Neuronal stem cell (in vitro differentiated cells): ENCODE data around the gene RFX4.

Source experiments
- DNase-seq: peaks from one replicate; pipeline ENCODE4 v3.0.0-alpha.2; 2013; ENCODE audit warnings: low spot score
- H2AFZ ChIP-seq: one replicate; pipeline ENCODE4 v1.6.1; 2013; ENCODE audit warnings: mild to moderate bottlenecking, low read length, inconsistent platforms
- H2AK5ac ChIP-seq: 2 replicates; pipeline ENCODE4 v1.6.1; 2013; ENCODE audit warnings: low read depth, mild to moderate bottlenecking, inconsistent platforms, low read length, moderate library complexity, mixed read lengths
- H2BK120ac ChIP-seq: 2 replicates; pipeline ENCODE4 v1.6.1; 2013; ENCODE audit warnings: low read depth, mild to moderate bottlenecking, inconsistent platforms, low read length, moderate library complexity, mixed read lengths
- H2BK12ac ChIP-seq: one replicate; pipeline ENCODE4 v1.6.1; 2013; ENCODE audit warnings: low read length, inconsistent platforms
- H2BK15ac ChIP-seq: 2 replicates; pipeline ENCODE4 v1.6.1; 2013; ENCODE audit warnings: mild to moderate bottlenecking, low read length, inconsistent platforms, mixed read lengths
- H2BK5ac ChIP-seq: one replicate; pipeline ENCODE4 v1.6.1; 2013; ENCODE audit warnings: inconsistent platforms, mild to moderate bottlenecking, low read length, moderate library complexity
- H3K14ac ChIP-seq: one replicate; pipeline ENCODE4 v1.6.1; 2013; ENCODE audit warnings: low read length, inconsistent platforms
- H3K18ac ChIP-seq: 2 replicates; pipeline ENCODE4 v1.6.1; 2013; ENCODE audit warnings: low read length, inconsistent platforms
- H3K23ac ChIP-seq: 2 replicates; pipeline ENCODE4 v1.6.1; 2013; ENCODE audit warnings: low read depth, mild to moderate bottlenecking, mixed read lengths, low read length, inconsistent platforms; ENCODE audit not compliant: poor library complexity
- H3K27ac ChIP-seq: replicated peaks from 3 replicates; pipeline ENCODE4 v1.5.1; 2013; ENCODE audit warnings: low read length, inconsistent platforms
- H3K27me3 ChIP-seq, 3 experiments: 2 replicates each; pipeline ENCODE4 v1.6.1; 2013; ENCODE audit warnings: low read length in 3 of 3, mild to moderate bottlenecking in 2 of 3, inconsistent platforms in 1 of 3, low read depth in 1 of 3, mixed read lengths in 1 of 3, moderate library complexity in 1 of 3; ENCODE audit not compliant: control insufficient read depth in 3 of 3, insufficient read depth in 3 of 3
- H3K36me3 ChIP-seq, 2 donors: replicated peaks in 1 of 2; 2 replicates each; pipeline ENCODE4 v1.6.1; 2013; ENCODE audit warnings: low read length in 2 of 2; ENCODE audit not compliant: control insufficient read depth in 2 of 2, insufficient read depth in 2 of 2
- H3K4ac ChIP-seq: 2 replicates; pipeline ENCODE4 v1.6.1; 2013; ENCODE audit warnings: inconsistent platforms, mild to moderate bottlenecking, low read length, moderate library complexity
- H3K4me1 ChIP-seq, 2 donors: 1 replicate in 1 of 2; 2 replicates in 1 of 2; pipeline ENCODE4 v1.6.1; 2013; ENCODE audit warnings: low read length in 2 of 2, low read depth in 1 of 2; ENCODE audit not compliant: control insufficient read depth in 2 of 2, insufficient read depth in 1 of 2
- H3K4me2 ChIP-seq: one replicate; pipeline ENCODE4 v1.6.1; 2013; ENCODE audit warnings: mild to moderate bottlenecking, low read length, inconsistent platforms; ENCODE audit not compliant: insufficient read depth, poor library complexity, severe bottlenecking
- H3K4me3 ChIP-seq, 2 donors: 2 replicates each; pipeline ENCODE4 v1.5.1; 2013; ENCODE audit warnings: low read length in 2 of 2, mild to moderate bottlenecking in 2 of 2, inconsistent platforms in 1 of 2, moderate library complexity in 1 of 2
- H3K79me1 ChIP-seq: one replicate; pipeline ENCODE4 v1.6.1; 2013; ENCODE audit warnings: low read depth, mild to moderate bottlenecking, inconsistent platforms, low read length, moderate library complexity
- H3K9ac ChIP-seq: one replicate; pipeline ENCODE4 v1.6.1; 2013; ENCODE audit warnings: mild to moderate bottlenecking, low read depth, low read length, inconsistent platforms; ENCODE audit not compliant: poor library complexity
- H3K9me3 ChIP-seq, 2 donors: replicated peaks in 1 of 2; 2 replicates each; pipeline versions ENCODE3 to v1.6.1; 2013; ENCODE audit warnings: low read length in 2 of 2, mild to moderate bottlenecking in 2 of 2, inconsistent platforms in 1 of 2, low read depth in 1 of 2, mixed read lengths in 1 of 2, moderate library complexity in 1 of 2; ENCODE audit not compliant: control insufficient read depth in 2 of 2, insufficient read depth in 1 of 2
- H4K8ac ChIP-seq: one replicate; pipeline ENCODE4 v1.6.1; 2013; ENCODE audit warnings: low read depth, mild to moderate bottlenecking, inconsistent platforms, low read length, moderate library complexity
- H4K91ac ChIP-seq: one replicate; pipeline ENCODE4 v1.6.1; 2013; ENCODE audit warnings: low read length, low read depth, mild to moderate bottlenecking, inconsistent platforms; ENCODE audit not compliant: poor library complexity
- WGBS, 2 donors: extraction: QIAGEN DNeasy Blood & Tissue Kit; methylation state at CpG; one replicate each; pipeline ENCODE4 v1.1.7; 2013; ENCODE audit warnings: missing lambda C conversion rate in 2 of 2, mixed read lengths in 1 of 2; ENCODE audit not compliant: insufficient read length in 2 of 2, insufficient replicate concordance in 1 of 2; ENCODE audit errors: extremely low coverage in 2 of 2; 5-methylcytosine and 5-hydroxymethylcytosine counted together

Gene RFX4

GRCh38 chr12:106783515-106783914 lies 200.7 kb downstream of the RFX4 start:
- Histone ChIP-seq H3K18ac (no peak overlapping the region), H3K9me3 (peaks cover 0 to 19% of the 10 kb centered on the region in 2 donors), H2BK5ac (no peak overlapping the region), H3K9ac (no peak overlapping the region), H3K4me3 (no peak overlapping the region), H3K23ac (no peak overlapping the region), H4K91ac (no peak overlapping the region), H3K27ac (no peak overlapping the region), H2BK120ac (no peak overlapping the region), H3K4me2 (no peak overlapping the region), H3K14ac (no peak overlapping the region), H3K36me3 (peaks cover 2 to 82% of the 10 kb centered on the region in 2 donors), H2BK15ac (no peak overlapping the region), H4K8ac (no peak overlapping the region), H2AFZ (no peak overlapping the region), H3K4me1 (no peaks in the 10 kb centered on the region), H3K79me1 (no peaks in the 10 kb centered on the region), H2BK12ac (no peak overlapping the region), H3K4ac (no peak overlapping the region), H3K27me3 (no peaks in the 10 kb centered on the region), H2AK5ac (no peak overlapping the region)
- WGBS, 2 donors, result no CpG with 5 or more reads among the region's 5 CpGs
- no peak for DNase-seq

- no peak overlapping the region for H2BK15ac ChIP-seq
- no peak overlapping the region for H3K18ac ChIP-seq
- no peak overlapping the region for H2BK5ac ChIP-seq
- H3K36me3 ChIP-seq, result peaks cover 9 to 96% of the 10 kb centered on the region in 2 donors
- H2AFZ ChIP-seq, result no peak overlapping the region
- peaks cover 0 to 48% of the 10 kb centered on the region in 2 donors for H3K9me3 ChIP-seq
- no peak overlapping the region for H4K8ac ChIP-seq
- H3K4me1 ChIP-seq, result no peaks in the 10 kb centered on the region
- no peak overlapping the region for H3K14ac ChIP-seq
- no peak overlapping the region for H3K4me3 ChIP-seq
- H2AK5ac ChIP-seq, result no peak overlapping the region
- H3K4ac ChIP-seq, result no peak overlapping the region
- no peak overlapping the region for H3K9ac ChIP-seq
- no peak overlapping the region for H3K27ac ChIP-seq
- no peak overlapping the region for H3K23ac ChIP-seq
- H4K91ac ChIP-seq, result no peak overlapping the region
- no peak for DNase-seq
- no peak overlapping the region for H3K4me2 ChIP-seq
- no peak overlapping the region for H2BK120ac ChIP-seq
- WGBS, 2 donors, result no CpG with 5 or more reads among the region's 2 CpGs
- no peak overlapping the region for H2BK12ac ChIP-seq
- H3K79me1 ChIP-seq, result no peaks in the 10 kb centered on the region
- no peaks in the 10 kb centered on the region for H3K27me3 ChIP-seq
Measured at GRCh38 chr12:106790020-106790419, 207.2 kb downstream of the RFX4 start.

GRCh38 chr12:106791531-106791930 lies 208.7 kb downstream of the RFX4 start:
- no peak overlapping the region for H3K9ac ChIP-seq
- no peak overlapping the region for H4K91ac ChIP-seq
- no peak for DNase-seq
- no peak overlapping the region for H3K27ac ChIP-seq
- H2AFZ ChIP-seq, result no peak overlapping the region
- H2BK120ac ChIP-seq, result no peak overlapping the region
- H3K27me3 ChIP-seq, result no peaks in the 10 kb centered on the region
- no peak overlapping the region for H2BK15ac ChIP-seq
- H3K14ac ChIP-seq, result no peak overlapping the region
- H4K8ac ChIP-seq, result no peak overlapping the region
- no peak overlapping the region for H3K4ac ChIP-seq
- H2AK5ac ChIP-seq, result no peak overlapping the region
- H2BK5ac ChIP-seq, result no peak overlapping the region
- no peak overlapping the region for H3K4me3 ChIP-seq
- H3K79me1 ChIP-seq, result no peaks in the 10 kb centered on the region
- peaks cover 9 to 95% of the 10 kb centered on the region in 2 donors for H3K36me3 ChIP-seq
- no peak overlapping the region for H3K18ac ChIP-seq
- H3K4me1 ChIP-seq, result no peaks in the 10 kb centered on the region
- H3K9me3 ChIP-seq, result peaks cover 0 to 47% of the 10 kb centered on the region in 2 donors
- no peak overlapping the region for H2BK12ac ChIP-seq
- H3K23ac ChIP-seq, result no peak overlapping the region
- no peak overlapping the region for H3K4me2 ChIP-seq

GRCh38 chr12:106794369-106794768 lies 211.6 kb downstream of the RFX4 start:
- H3K79me1 ChIP-seq, result no peaks in the 10 kb centered on the region
- no peak overlapping the region for H3K14ac ChIP-seq
- H2BK120ac ChIP-seq, result no peak overlapping the region
- H3K4me1 ChIP-seq, result no peaks in the 10 kb centered on the region
- no peak overlapping the region for H3K4me2 ChIP-seq
- H4K8ac ChIP-seq, result no peak overlapping the region
- H3K36me3 ChIP-seq, result peaks cover 7 to 97% of the 10 kb centered on the region in 2 donors
- no peaks in the 10 kb centered on the region for H3K27me3 ChIP-seq
- no peak overlapping the region for H2BK5ac ChIP-seq
- H3K18ac ChIP-seq, result no peak overlapping the region
- WGBS, 2 donors, result no CpG with 5 or more reads among the region's 1 CpG
- no peak overlapping the region for H3K4ac ChIP-seq
- DNase-seq, result no peak
- H3K27ac ChIP-seq, result no peak overlapping the region
- H2BK12ac ChIP-seq, result no peak overlapping the region
- H2BK15ac ChIP-seq, result no peak overlapping the region
- H3K9ac ChIP-seq, result no peak overlapping the region
- no peak overlapping the region for H4K91ac ChIP-seq
- H2AFZ ChIP-seq, result no peak overlapping the region
- no peak overlapping the region for H2AK5ac ChIP-seq
- H3K9me3 ChIP-seq, result peaks cover 0 to 26% of the 10 kb centered on the region in 2 donors
- no peak overlapping the region for H3K4me3 ChIP-seq
- H3K23ac ChIP-seq, result no peak overlapping the region
